Neural cell (in vitro differentiated cells): Measurements from ENCODE around the gene DDX1. TPM values are rescaled to one million over a fixed set of nuclear protein-coding genes. Genes with fewer than 3 reads are reported as not detected.

Experiments
- H2AFZ ChIP-seq: fragments of 200-600, 300-800 bp; sonication (generic), shearing (Covaris generic); 2 replicates; pipeline ENCODE4 v1.6.0; 2014; ENCODE audit warnings: low read depth, mild to moderate bottlenecking, antibody characterized with exemption, low read length, moderate library complexity
- H3F3A ChIP-seq: fragments of 200-600 bp; shearing (Covaris generic); 2 replicates; pipeline ENCODE4 v1.6.1; 2016; ENCODE audit warnings: mild to moderate bottlenecking, moderate library complexity, mixed read lengths, antibody characterized with exemption, low read length; ENCODE audit not compliant: insufficient read depth, poor library complexity, severe bottlenecking
- H3K27ac ChIP-seq: fragments of 200-600, 300-800 bp; sonication (generic), shearing (Covaris generic); 2 replicates; pipeline ENCODE4 v1.5.1; 2014; ENCODE audit warnings: mild to moderate bottlenecking, low read length, moderate library complexity
- H3K27me3 ChIP-seq: fragments of 300-800, 200-600 bp; sonication (generic), shearing (Covaris generic); 2 replicates; pipeline ENCODE4 v1.6.0; 2014; ENCODE audit warnings: mild to moderate bottlenecking, low read depth, low read length, moderate library complexity; ENCODE audit not compliant: insufficient read depth
- H3K36me3 ChIP-seq: fragments of 300-800, 200-600 bp; sonication (generic), shearing (Covaris generic); 2 replicates; pipeline ENCODE4 v1.5.1; 2014; ENCODE audit warnings: mild to moderate bottlenecking, antibody characterized with exemption, low read length, moderate library complexity; ENCODE audit not compliant: insufficient read depth
- H3K4me2 ChIP-seq: fragments of 300-800, 200-600 bp; sonication (generic), shearing (Covaris generic); 2 replicates; pipeline ENCODE4 v1.6.0; 2014; ENCODE audit warnings: mild to moderate bottlenecking, low read length
- H3K4me3 ChIP-seq: fragments of 300-800, 200-600 bp; sonication (generic), shearing (Covaris generic); 2 replicates; pipeline ENCODE4 v1.5.1; 2014; ENCODE audit warnings: mild to moderate bottlenecking, low read length, moderate library complexity
- H3K79me2 ChIP-seq: fragments of 200-600 bp; shearing (Covaris generic); replicated peaks from 2 replicates; pipeline ENCODE4 v1.6.0; 2014; ENCODE audit warnings: mild to moderate bottlenecking, low read length, moderate library complexity; ENCODE audit not compliant: insufficient read depth
- H3K9ac ChIP-seq: fragments of 300-800, 200-600 bp; sonication (generic), shearing (Covaris generic); 2 replicates; pipeline ENCODE4 v1.6.1; 2016; ENCODE audit warnings: mild to moderate bottlenecking, low read length, mixed read lengths
- H3K9me2 ChIP-seq: fragments of 200-600 bp; shearing (Covaris generic); 2 replicates; pipeline ENCODE4 v1.6.1; 2016; ENCODE audit warnings: mild to moderate bottlenecking, low read length, mixed read lengths; ENCODE audit not compliant: insufficient read depth
- H3K9me3 ChIP-seq: fragments of 200-600, 300-800 bp; sonication (generic), shearing (Covaris generic); 2 replicates; pipeline ENCODE4 v1.6.1; 2016; ENCODE audit warnings: mild to moderate bottlenecking, mixed run types, low read length, moderate library complexity, mixed read lengths
- H4K20me1 ChIP-seq: fragments of 200-600 bp; shearing (Covaris generic); 2 replicates; pipeline ENCODE4 v1.6.1; 2016; ENCODE audit warnings: mild to moderate bottlenecking, mixed run types; ENCODE audit not compliant: insufficient read depth
- EP300 ChIP-seq: fragments of 450-650 bp; conservative IDR thresholded peaks from 2 replicates; pipeline ENCODE4 v1.6.1; 2014; ENCODE audit warnings: antibody characterized with exemption, mild to moderate bottlenecking, moderate library complexity; ENCODE audit not compliant: poor library complexity, severe bottlenecking
- EZH2 ChIP-seq: fragments of 200-600, 300-800 bp; shearing (Covaris generic), sonication (generic); IDR thresholded peaks from 2 replicates; pipeline ENCODE4 v1.6.1; 2014; ENCODE audit warnings: antibody characterized with exemption, low read length, borderline replicate concordance, mild to moderate bottlenecking; ENCODE audit not compliant: insufficient read depth, poor library complexity, severe bottlenecking
- MXI1 ChIP-seq: fragments of 450-650 bp; conservative IDR thresholded peaks from 2 replicates; pipeline ENCODE4 v1.6.1; 2014; ENCODE audit warnings: antibody characterized with exemption, mild to moderate bottlenecking; ENCODE audit not compliant: poor library complexity, severe bottlenecking
- POLR2AphosphoS5 ChIP-seq: IDR thresholded peaks from 2 replicates; pipeline ENCODE4 v1.6.1; 2012
- RAD21 ChIP-seq: fragments of 450-650 bp; conservative IDR thresholded peaks from 2 replicates; pipeline ENCODE4 v1.6.1; 2014; ENCODE audit warnings: antibody characterized with exemption, mild to moderate bottlenecking, moderate library complexity
- REST ChIP-seq: IDR thresholded peaks from 2 replicates; pipeline ENCODE4 v1.6.1; 2012; ENCODE audit warnings: borderline replicate concordance
- SMC3 ChIP-seq: fragments of 450-650 bp; conservative IDR thresholded peaks from 2 replicates; pipeline ENCODE4 v1.6.1; 2014; ENCODE audit warnings: antibody characterized with exemption, mild to moderate bottlenecking, moderate library complexity; ENCODE audit not compliant: poor library complexity
- TAF1 ChIP-seq: IDR thresholded peaks from 2 replicates; pipeline ENCODE4 v1.6.1; 2012; ENCODE audit warnings: low read depth
- polyA plus RNA-seq: library from polyadenylated mRNA; depleted of rRNA; stranded (reverse); fragments of >200 nt; gene quantifications from 2 replicates; pipeline ENCODE4 v1.2.3, GENCODE V29; 2014
- TF ChIP-seq, protein P1 (sequence below): fragments of 450-650 bp; IDR thresholded peaks from 2 replicates; pipeline ENCODE4 v1.5.1; 2014; ENCODE audit warnings: antibody characterized with exemption, mild to moderate bottlenecking, moderate library complexity; ENCODE audit not compliant: poor library complexity, severe bottlenecking

The DDX1 gene
- polyA plus RNA-seq, 1 donor from 2014 or later, result 159 TPM

GRCh38 chr2:15588329-15588919 is 3.2 kb upstream of the DDX1 start:
- H3K27me3 ChIP-seq, result no peaks in the 10 kb centered on the region
- no peak overlapping the region for H3K27ac ChIP-seq
- no peaks in the 10 kb centered on the region for H3K36me3 ChIP-seq
- H3K4me3 ChIP-seq, result no peak overlapping the region
- H2AFZ ChIP-seq, result no peak overlapping the region
- H3K9me2 ChIP-seq, result no peaks in the 10 kb centered on the region
- TF ChIP-seq, protein P1, sequence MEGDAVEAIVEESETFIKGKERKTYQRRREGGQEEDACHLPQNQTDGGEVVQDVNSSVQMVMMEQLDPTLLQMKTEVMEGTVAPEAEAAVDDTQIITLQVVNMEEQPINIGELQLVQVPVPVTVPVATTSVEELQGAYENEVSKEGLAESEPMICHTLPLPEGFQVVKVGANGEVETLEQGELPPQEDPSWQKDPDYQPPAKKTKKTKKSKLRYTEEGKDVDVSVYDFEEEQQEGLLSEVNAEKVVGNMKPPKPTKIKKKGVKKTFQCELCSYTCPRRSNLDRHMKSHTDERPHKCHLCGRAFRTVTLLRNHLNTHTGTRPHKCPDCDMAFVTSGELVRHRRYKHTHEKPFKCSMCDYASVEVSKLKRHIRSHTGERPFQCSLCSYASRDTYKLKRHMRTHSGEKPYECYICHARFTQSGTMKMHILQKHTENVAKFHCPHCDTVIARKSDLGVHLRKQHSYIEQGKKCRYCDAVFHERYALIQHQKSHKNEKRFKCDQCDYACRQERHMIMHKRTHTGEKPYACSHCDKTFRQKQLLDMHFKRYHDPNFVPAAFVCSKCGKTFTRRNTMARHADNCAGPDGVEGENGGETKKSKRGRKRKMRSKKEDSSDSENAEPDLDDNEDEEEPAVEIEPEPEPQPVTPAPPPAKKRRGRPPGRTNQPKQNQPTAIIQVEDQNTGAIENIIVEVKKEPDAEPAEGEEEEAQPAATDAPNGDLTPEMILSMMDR, result peak; percentile 78
- TF ChIP-seq RAD21 (peak; percentile 89), EP300 (no peak), SMC3 (peak; percentile 89)
- H3K79me2 ChIP-seq, result peaks cover 14% of the 10 kb centered on the region
- H3K4me2 ChIP-seq, result no peak overlapping the region
- no peak overlapping the region for H3K9ac ChIP-seq
- no peaks in the 10 kb centered on the region for H3K9me3 ChIP-seq
- no peaks in the 10 kb centered on the region for H3F3A ChIP-seq
- H4K20me1 ChIP-seq, result no peaks in the 10 kb centered on the region

GRCh38 chr2:15591373-15591691 is 336 bp upstream of the DDX1 start:
- peak overlapping the region; percentile 91 for H3K27ac ChIP-seq

More at GRCh38 chr2:15591373-15591691, 336 bp upstream of the DDX1 start:
- Histone ChIP-seq H3K79me2 (peaks cover 29% of the 10 kb centered on the region), H3K36me3 (peaks cover 4% of the 10 kb centered on the region), H3F3A (no peaks in the 10 kb centered on the region), H3K27me3 (no peaks in the 10 kb centered on the region), H3K9ac (peak overlapping the region; percentile 96), H3K9me3 (no peaks in the 10 kb centered on the region), H3K9me2 (no peaks in the 10 kb centered on the region), H3K4me2 (peak overlapping the region; percentile 69), H2AFZ (peak overlapping the region; percentile 89), H3K4me3 (peak overlapping the region; percentile 91), H4K20me1 (no peaks in the 10 kb centered on the region)
- TF ChIP-seq SMC3 (no peak), REST (no peak), TAF1 (no peak), POLR2AphosphoS5 (no peak), EZH2 (no peak), EP300 (no peak), MXI1 (no peak), RAD21 (no peak)
- TF ChIP-seq, protein P1, result no peak
